A673 (cell line): ENCODE results near the gene UNC79. TPM values are rescaled to one million over a fixed set of nuclear protein-coding genes. Genes with fewer than 3 reads are reported as not detected.

Experiments
- BruUV-seq: library from RNA; stranded (reverse); fragments of 400-500 nt; replicated peaks from 2 replicates; lab custom pipeline; 2021; lab: Mats Ljungman, UMichigan
- CTCF ChIA-PET: fragments of 300-600 bp; sonication (Branson Sonifier 250); formaldehyde crosslinking; loops from one replicate; lab custom pipeline; 2022; ENCODE audit warnings: antibody characterized with exemption; lab: Charles Lee
- POLR2A ChIA-PET: fragments of 300-600 bp; sonication (Branson Sonifier 250); formaldehyde crosslinking; loops from one replicate; lab custom pipeline; 2022; ENCODE audit warnings: antibody characterized with exemption; ENCODE audit not compliant: low non-redundant PET; lab: Charles Lee
- DNase-seq: peaks from one replicate; pipeline ENCODE4 v3.0.0-alpha.2; 2015; ENCODE audit warnings: low spot score
- H3K27ac ChIP-seq: fragments of 200-600 bp; sonication (generic); 2 replicates; pipeline ENCODE4 v1.5.1; 2016; ENCODE audit warnings: mixed run types, low read depth, mild to moderate bottlenecking, mixed read lengths, antibody characterized with exemption, low read length; ENCODE audit not compliant: poor library complexity, severe bottlenecking
- H3K27me3 ChIP-seq: fragments of 200-600 bp; sonication (generic); replicated peaks from 2 replicates; pipeline ENCODE4 v1.6.1; 2017; ENCODE audit warnings: mixed run types, low read depth, mild to moderate bottlenecking, mixed read lengths, antibody characterized with exemption, low read length; ENCODE audit not compliant: insufficient read depth, poor library complexity
- H3K36me3 ChIP-seq: fragments of 200-600 bp; sonication (generic); 2 replicates; pipeline ENCODE4 v1.6.1; 2016; ENCODE audit warnings: mixed run types, mild to moderate bottlenecking, mixed read lengths, antibody characterized with exemption, low read length; ENCODE audit not compliant: insufficient read depth, poor library complexity, severe bottlenecking
- H3K4me1 ChIP-seq: fragments of 200-600 bp; sonication (generic); 2 replicates; pipeline ENCODE4 v1.6.1; 2017; ENCODE audit warnings: mixed run types, mild to moderate bottlenecking, mixed read lengths, antibody characterized with exemption, low read length; ENCODE audit not compliant: insufficient read depth, poor library complexity, severe bottlenecking
- H3K4me3 ChIP-seq: fragments of 200-600 bp; sonication (generic); 2 replicates; pipeline ENCODE4 v1.5.1; 2016; ENCODE audit warnings: low read depth, mixed run types, mild to moderate bottlenecking, mixed read lengths, low read length; ENCODE audit not compliant: poor library complexity, severe bottlenecking
- H3K9me3 ChIP-seq: fragments of 200-600 bp; sonication (generic); 2 replicates; pipeline ENCODE4 v1.6.1; 2016; ENCODE audit warnings: mixed run types, low read depth, mild to moderate bottlenecking, mixed read lengths, antibody characterized with exemption, low read length; ENCODE audit not compliant: poor library complexity, severe bottlenecking
- CTCF ChIP-seq: fragments of 300-800, 200-600 bp; sonication (generic); conservative IDR thresholded peaks from 2 replicates; pipeline ENCODE4 v1.5.1; 2017; ENCODE audit warnings: low read depth, mild to moderate bottlenecking, antibody characterized with exemption, low read length, moderate library complexity, mixed read lengths
- EZH2 ChIP-seq: fragments of 200-600 bp; sonication (generic); IDR thresholded peaks from 2 replicates; pipeline ENCODE4 v1.6.1; 2017; ENCODE audit warnings: borderline replicate concordance, low read depth, mild to moderate bottlenecking, mixed read lengths, antibody characterized with exemption, low read length; ENCODE audit not compliant: poor library complexity, severe bottlenecking
- intact Hi-C: fragments of 100-400 bp; cut with micrococcal nuclease; formaldehyde crosslinking; loops from one replicate; pipeline ENCODE4 v1.10.0; 2022; ENCODE audit not compliant: unreplicated experiment
- total RNA-seq: library from RNA; stranded (reverse); gene quantifications from 2 replicates; pipeline ENCODE4 v1.2.3, GENCODE V29; 2021

Gene UNC79
- total RNA-seq, 1 experiment from 2014 or later = 0.15 TPM

- intact Hi-C loops = no loop called here
- TF ChIP-seq EZH2 (no peak), CTCF (no peak)
- Histone ChIP-seq H3K4me1 (no peaks in the 10 kb centered on the region), H3K9me3 (no peaks in the 10 kb centered on the region), H3K36me3 (no peaks in the 10 kb centered on the region), H3K4me3 (no peak overlapping the region), H3K27ac (no peak overlapping the region), H3K27me3 (no peaks in the 10 kb centered on the region)
- DNase-seq = no peak
- ChIA-PET POLR2A (no interaction called here), CTCF (no interaction called here)
- no TSS peak for BruUV-seq
Measured at GRCh38 chr14:93729993-93730392, 299.3 kb downstream of the UNC79 start.

GRCh38 chr14:93731753-93732152 lies 301.0 kb downstream of the UNC79 start:
- no peak for DNase-seq
- BruUV-seq = no TSS peak
- TF ChIP-seq EZH2 = no peak
- TF ChIP-seq CTCF = no peak
- Histone ChIP-seq H3K9me3 (no peaks in the 10 kb centered on the region), H3K36me3 (no peaks in the 10 kb centered on the region), H3K27me3 (no peaks in the 10 kb centered on the region), H3K27ac (no peak overlapping the region), H3K4me3 (no peak overlapping the region), H3K4me1 (no peaks in the 10 kb centered on the region)
- intact Hi-C loops = no loop called here
- POLR2A ChIA-PET = no interaction called here
- CTCF ChIA-PET = no interaction called here

GRCh38 chr14:93732524-93732923 lies 301.8 kb downstream of the UNC79 start:
- no peak for TF ChIP-seq CTCF
- no peak for TF ChIP-seq EZH2
- Histone ChIP-seq H3K4me1 (no peaks in the 10 kb centered on the region), H3K9me3 (no peaks in the 10 kb centered on the region), H3K36me3 (no peaks in the 10 kb centered on the region), H3K4me3 (no peak overlapping the region), H3K27me3 (no peaks in the 10 kb centered on the region), H3K27ac (no peak overlapping the region)
- no peak for DNase-seq
- no TSS peak for BruUV-seq
- intact Hi-C loops = no loop called here
- ChIA-PET POLR2A (no interaction called here), CTCF (no interaction called here)
